GM13977 (cell line): ENCODE results near the gene C1orf159.

Source experiments
- DNase-seq: peaks from one replicate; pipeline ENCODE4 v3.0.0; 2012; ENCODE audit warnings: low spot score
- in situ Hi-C: fragments of 300-500 bp; cut with MboI; formaldehyde crosslinking; loops from one replicate; pipeline ENCODE4 v1.12.0; 2022; ENCODE audit warnings: low sequenced_read_pairs, low pct_unique_long_range_greater_than_20kb, mixed read lengths, inconsistent platforms; ENCODE audit not compliant: unreplicated experiment
- TF ChIP-seq, protein P1 (sequence below): IDR thresholded peaks from 2 replicates; pipeline ENCODE4 v1.5.1; 2012; ENCODE audit warnings: mild to moderate bottlenecking, control low read depth; ENCODE audit not compliant: insufficient read depth; ENCODE audit errors: extremely low read depth, missing control alignments

C1orf159 gene

DNA sequence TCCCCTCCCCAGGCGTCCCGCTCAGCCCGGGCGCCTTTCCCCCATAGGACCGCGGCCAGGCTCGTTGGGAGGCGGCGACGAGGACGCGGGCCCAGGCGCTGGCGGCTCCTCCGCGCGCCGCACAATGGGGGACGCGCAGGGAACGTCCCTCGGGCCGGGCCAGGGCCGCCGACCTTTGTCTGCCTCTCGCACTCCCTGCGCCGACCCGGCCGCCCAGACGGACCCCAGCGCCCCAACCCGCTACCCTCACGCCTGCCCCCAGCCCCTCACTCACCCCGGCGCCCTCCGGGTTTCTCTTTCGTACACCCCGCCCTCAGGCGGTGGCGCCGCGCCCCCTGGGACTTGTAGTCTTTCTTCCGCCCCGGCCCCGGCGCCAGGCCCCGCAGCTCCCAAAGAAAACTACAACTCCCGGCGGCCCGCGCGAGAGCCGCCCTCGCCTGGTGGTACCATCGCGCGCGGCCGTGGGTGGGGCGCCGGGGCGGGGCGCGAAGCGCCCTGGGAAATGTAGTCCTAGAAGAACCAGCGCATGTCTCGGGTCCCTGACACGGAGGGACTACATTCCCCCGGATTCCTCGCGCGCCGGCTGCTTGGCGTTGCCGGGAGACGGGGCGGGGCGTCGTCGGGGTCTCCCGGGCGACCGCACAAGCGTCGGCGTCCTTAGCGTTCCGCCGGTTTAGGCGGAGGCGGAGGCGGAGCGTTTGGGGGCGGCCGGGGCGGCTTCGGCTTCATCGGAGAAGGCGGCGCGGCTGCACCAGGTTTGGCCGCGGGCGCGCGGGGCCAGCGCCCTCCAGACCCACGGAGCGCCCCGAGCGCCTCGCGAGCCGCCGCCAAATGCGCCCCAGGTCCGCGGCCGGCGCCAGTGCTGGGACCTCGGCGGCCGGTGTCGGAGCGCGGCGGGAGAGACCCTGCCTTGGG is at the start of gene C1orf159:
TSS of gene C1orf159 (minus strand) at position 304 of the 915 bp plus-strand sequence. CDS start 24,546 bp downstream, outside the sequence.
- in situ Hi-C loops, result no loop called here
- peak; percentile 100 for DNase-seq
- TF ChIP-seq, protein P1, sequence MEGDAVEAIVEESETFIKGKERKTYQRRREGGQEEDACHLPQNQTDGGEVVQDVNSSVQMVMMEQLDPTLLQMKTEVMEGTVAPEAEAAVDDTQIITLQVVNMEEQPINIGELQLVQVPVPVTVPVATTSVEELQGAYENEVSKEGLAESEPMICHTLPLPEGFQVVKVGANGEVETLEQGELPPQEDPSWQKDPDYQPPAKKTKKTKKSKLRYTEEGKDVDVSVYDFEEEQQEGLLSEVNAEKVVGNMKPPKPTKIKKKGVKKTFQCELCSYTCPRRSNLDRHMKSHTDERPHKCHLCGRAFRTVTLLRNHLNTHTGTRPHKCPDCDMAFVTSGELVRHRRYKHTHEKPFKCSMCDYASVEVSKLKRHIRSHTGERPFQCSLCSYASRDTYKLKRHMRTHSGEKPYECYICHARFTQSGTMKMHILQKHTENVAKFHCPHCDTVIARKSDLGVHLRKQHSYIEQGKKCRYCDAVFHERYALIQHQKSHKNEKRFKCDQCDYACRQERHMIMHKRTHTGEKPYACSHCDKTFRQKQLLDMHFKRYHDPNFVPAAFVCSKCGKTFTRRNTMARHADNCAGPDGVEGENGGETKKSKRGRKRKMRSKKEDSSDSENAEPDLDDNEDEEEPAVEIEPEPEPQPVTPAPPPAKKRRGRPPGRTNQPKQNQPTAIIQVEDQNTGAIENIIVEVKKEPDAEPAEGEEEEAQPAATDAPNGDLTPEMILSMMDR, result no peak

DNA sequence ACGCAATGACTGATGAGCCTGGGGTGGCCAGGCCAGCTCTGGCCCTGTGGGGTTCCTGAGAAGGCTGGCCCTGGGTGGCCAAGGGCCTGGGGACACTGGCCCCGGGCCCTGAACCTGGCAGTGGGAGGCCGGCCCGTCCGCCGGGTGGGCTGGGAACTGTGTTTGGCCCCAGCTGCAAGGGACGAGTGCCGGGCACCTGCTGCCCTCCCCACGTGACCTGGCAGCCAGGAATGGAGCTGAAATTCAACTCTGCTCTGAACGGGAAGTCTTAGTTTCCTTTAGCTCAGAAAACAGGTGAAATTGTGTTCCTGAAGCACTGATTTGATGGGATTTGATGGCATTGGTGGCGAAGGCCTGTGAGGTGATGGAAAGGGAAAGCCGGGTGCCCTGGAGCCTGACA is 49.6 kb upstream of the C1orf159 start:
- TF ChIP-seq, protein P1, result no peak
- in situ Hi-C loops, result no loop called here
- no peak for DNase-seq

DNA sequence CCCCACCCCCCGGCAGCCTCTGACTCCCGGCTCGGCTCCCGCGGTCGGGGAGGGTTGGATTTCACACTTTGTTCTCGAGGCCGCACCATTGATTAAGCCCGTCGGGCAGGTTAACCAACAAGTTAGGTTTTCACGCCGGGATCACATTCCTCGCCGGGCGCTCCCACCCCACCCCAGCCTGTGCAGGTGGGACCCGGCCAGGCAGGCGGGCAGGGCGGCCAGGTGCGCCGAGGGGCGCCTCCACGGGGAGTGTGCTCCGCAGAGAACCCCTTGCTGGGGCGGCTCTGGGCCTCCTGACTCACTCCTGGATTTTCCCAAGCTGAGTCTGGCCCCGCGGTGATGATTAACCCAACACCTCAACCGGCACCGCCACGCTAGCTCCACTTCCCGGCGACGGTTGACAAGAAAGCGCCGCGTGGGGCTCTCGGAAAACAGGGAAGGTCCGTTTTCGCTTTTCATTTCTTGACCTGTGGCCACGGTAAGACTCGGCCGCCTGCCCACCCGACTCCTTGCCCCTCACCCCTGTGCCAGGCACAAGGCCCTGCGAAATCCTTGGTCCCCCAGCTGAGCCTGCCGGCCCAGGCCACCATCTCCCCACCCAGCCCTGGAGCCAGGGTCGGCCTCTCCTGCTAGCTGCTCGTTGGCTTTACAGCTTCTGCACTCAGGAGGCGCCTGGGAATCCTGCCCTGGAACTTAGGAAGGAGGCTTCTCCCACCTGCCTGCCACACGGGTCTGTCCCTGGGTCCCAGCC is 49.0 kb upstream of the C1orf159 start:
- TF ChIP-seq, protein P1, result no peak
- in situ Hi-C loops, result no loop called here
- no peak for DNase-seq

DNA sequence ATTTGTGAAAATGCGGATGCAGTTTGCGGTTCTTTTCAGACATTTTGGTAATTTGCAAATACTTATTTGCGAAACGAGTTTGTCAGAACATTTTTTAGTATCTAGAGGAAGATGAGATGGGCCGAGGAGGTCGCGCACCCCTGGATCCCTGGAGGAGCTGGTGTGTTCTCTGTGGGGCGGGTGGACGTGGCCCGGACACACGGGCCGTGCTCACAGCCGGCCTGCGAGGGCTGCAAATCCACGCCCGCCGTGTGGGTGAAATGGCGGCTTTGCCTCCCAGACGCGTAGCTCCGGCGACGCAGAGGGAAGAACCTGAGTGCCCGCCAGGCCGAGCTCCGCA is 48.4 kb upstream of the C1orf159 start:
- DNase-seq, result no peak
- in situ Hi-C loops, result no loop called here
- TF ChIP-seq, protein P1, result no peak

DNA sequence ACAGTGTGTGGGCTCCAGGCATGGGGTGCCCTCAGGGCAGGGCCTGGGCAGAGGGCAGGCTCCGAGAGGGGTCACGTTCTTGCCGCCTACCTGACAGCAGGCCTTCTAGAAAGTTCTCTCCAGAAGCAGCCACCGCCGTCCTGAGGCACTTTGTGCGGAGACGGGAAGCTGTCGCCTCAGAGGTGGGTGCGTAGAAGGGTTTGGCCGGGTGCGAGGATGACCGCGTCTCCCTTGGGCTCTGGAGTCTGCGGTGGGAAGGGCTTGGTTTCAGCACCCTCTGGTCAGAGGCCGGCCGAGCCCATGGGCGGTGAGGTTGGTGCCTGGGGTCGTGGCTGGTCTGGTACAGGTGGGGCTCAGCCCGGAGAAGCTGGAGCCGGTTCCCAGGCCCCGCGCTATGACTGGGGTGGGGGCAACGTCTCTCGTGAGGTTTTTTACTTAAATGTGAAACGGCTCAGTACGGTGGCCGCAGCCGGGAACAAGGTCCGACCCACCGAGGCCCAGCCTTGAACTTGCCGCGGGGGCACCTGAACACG is 47.7 kb upstream of the C1orf159 start:
- in situ Hi-C loops, result no loop called here
- TF ChIP-seq, protein P1, result no peak
- no peak for DNase-seq

DNA sequence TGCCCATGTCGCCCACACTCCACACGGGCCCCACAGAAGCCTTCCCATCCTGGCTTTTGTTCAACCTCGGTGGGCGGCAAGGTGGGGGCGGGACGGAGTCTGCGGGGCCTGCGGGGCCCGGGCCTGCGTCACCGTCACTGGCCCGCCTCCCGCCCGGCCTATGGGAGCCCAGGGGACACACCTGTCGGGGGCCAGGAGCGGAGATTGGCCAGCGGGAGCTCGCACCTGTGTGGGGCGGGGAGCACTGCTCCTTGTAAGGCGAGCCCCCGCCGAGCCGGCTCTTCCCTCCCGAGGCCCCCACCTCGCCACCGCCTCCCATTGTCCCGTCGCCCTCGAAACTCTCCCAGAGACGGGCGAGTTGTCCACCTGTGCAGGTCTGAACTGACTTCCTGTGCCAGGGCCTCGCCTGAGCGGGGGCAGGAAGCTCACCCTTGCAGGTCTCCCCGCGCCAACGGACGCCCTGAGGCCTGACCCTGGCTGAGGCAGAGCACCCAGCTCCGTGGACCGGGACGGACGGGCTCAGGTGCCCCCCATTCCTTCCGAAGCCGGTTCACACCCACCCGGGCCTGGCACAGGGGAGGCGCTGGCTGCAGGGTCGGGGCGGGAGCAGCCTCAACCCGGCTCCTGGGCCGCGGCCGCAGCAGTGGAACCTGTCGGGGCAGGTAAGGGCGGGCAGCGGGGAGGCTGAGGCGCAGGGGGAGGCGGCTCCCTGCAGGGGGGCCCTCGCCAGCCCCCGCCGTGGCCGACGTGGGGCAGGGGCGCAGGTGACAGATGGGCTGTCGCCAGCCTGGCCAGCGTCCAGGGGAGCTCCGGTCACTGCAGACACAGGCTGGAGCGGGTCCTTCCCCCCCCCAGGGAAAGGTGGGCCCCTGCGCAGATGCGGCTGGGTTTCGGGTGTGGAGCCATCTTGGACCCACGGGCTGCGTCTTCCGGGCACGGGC is 47.0 kb upstream of the C1orf159 start:
- TF ChIP-seq, protein P1, result no peak
- DNase-seq, result no peak
- in situ Hi-C loops, result no loop called here
